H1 (cell line): ENCODE results near the gene GIPR. TPM values are rescaled to one million over a fixed set of nuclear protein-coding genes. Genes with fewer than 3 reads are reported as not detected.

Experiments used
- CBX8 ChIP-seq: fragments of 300-800, 300-1000 bp; sonication (generic); IDR thresholded peaks from 2 replicates; pipeline ENCODE4 v1.7.1; 2016; ENCODE audit warnings: low read depth, low read length, borderline replicate concordance
- EGR1 ChIP-seq: IDR thresholded peaks from 2 replicates; pipeline ENCODE4 v1.6.1; 2011; ENCODE audit warnings: low read depth, low read length, borderline replicate concordance
- KDM4A ChIP-seq: IDR thresholded peaks from one replicate; pipeline ENCODE4 v1.7.1; 2012; ENCODE audit warnings: low read depth, mild to moderate bottlenecking, moderate library complexity, low read length, inconsistent platforms; ENCODE audit not compliant: severe bottlenecking
- POU5F1 ChIP-seq: IDR thresholded peaks from 2 replicates; pipeline ENCODE4 v1.6.1; 2011; ENCODE audit warnings: low read depth, mild to moderate bottlenecking, low read length, moderate library complexity
- RBBP5 ChIP-seq: IDR thresholded peaks from 2 replicates; pipeline ENCODE4 v1.7.1; 2012; ENCODE audit warnings: low read depth, mild to moderate bottlenecking, inconsistent platforms, low read length, moderate library complexity, borderline replicate concordance
- SAP30 ChIP-seq: fragments of 300-600 bp; sonication (generic); IDR thresholded peaks from 2 replicates; pipeline ENCODE4 v1.7.1; 2012; ENCODE audit warnings: low read length, moderate library complexity, mild to moderate bottlenecking, inconsistent platforms; ENCODE audit not compliant: insufficient read depth, insufficient replicate concordance
- polyA plus RNA-seq, 7 experiments: library from polyadenylated mRNA; depleted of rRNA in 3 of 7; stranded (reverse) in 5 of 7; unstranded in 2 of 7; fragments of >200 nt in 5 of 7; fragments of 200-250 nt in 2 of 7; gene quantifications; 1 replicate in 5 of 7; 2 replicates in 1 of 7; 4 replicates in 1 of 7; pipeline versions ENCODE4 v1.2.1 to v1.2.3, GENCODE V29; 2011 to 2013; ENCODE audit warnings: missing spikeins in 2 of 7, mixed read lengths in 2 of 7
- total RNA-seq: library from RNA; stranded (reverse); fragmentation: NEBNext Ultra II Directional; extraction: Animal tissue kit (Norgen Biotek cat#: 25700); gene quantifications from 2 replicates; pipeline ENCODE4 v1.2.1, GENCODE V29; 2021
- TF ChIP-seq, protein P1 (sequence below): IDR thresholded peaks from 2 replicates; pipeline ENCODE4 v1.6.1; 2012; ENCODE audit warnings: low read length, inconsistent platforms

Gene GIPR
- total and polyA plus RNA-seq, 2 of the 8 experiments (the other 6 are each of a cell fraction or from before 2014, with no cell fraction given), result 0.42 to 1.3 TPM

- TF ChIP-seq, protein P1, sequence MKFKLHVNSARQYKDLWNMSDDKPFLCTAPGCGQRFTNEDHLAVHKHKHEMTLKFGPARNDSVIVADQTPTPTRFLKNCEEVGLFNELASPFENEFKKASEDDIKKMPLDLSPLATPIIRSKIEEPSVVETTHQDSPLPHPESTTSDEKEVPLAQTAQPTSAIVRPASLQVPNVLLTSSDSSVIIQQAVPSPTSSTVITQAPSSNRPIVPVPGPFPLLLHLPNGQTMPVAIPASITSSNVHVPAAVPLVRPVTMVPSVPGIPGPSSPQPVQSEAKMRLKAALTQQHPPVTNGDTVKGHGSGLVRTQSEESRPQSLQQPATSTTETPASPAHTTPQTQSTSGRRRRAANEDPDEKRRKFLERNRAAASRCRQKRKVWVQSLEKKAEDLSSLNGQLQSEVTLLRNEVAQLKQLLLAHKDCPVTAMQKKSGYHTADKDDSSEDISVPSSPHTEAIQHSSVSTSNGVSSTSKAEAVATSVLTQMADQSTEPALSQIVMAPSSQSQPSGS, result no peak
- TF ChIP-seq POU5F1 (no peak), SAP30 (peak; percentile 10), KDM4A (no peak), EGR1 (peak; percentile 72; the same call in 1 of the 2 replicates), CBX8 (no peak), RBBP5 (no peak)
Measured at GRCh38 chr19:45717131-45717982, 49.3 kb downstream of the GIPR start (continued).
